Islet precursor cell (in vitro differentiated cells): ENCODE data around the gene TSPO.
"Not testable (repeated sequence)": the region's sequence is repeated elsewhere in the genome, so short reads cannot be mapped to it uniquely, and the experiment has no call there.

Source experiments
- DNase-seq: peaks from one replicate; pipeline ENCODE4 v3.0.0-alpha.2; 2018

TSPO gene

GRCh38 chr22:43131773-43132501, 19.4 kb upstream of the TSPO start:
- DNase-seq: no peak

GRCh38 chr22:43133401-43133800, 18.0 kb upstream of the TSPO start:
- no peak for DNase-seq

- DNase-seq: no peak
Observed at GRCh38 chr22:43134553-43134952, 16.8 kb upstream of the TSPO start.

GRCh38 chr22:43135565-43135964, 15.8 kb upstream of the TSPO start:
- no peak for DNase-seq

- DNase-seq: peak; percentile 81
Observed at GRCh38 chr22:43136255-43136654, 15.1 kb upstream of the TSPO start.

GRCh38 chr22:43136801-43137200, 14.6 kb upstream of the TSPO start:
- DNase-seq: no peak

GRCh38 chr22:43142880-43143562, 8.3 kb upstream of the TSPO start, which contains the start of gene MCAT:
MCAT (minus strand) TSS chr22:43143398; CDS start chr22:43143348, 50 bp downstream.
- DNase-seq: peak; percentile 88

- DNase-seq: no peak
Observed at GRCh38 chr22:43144949-43145348, 6.4 kb upstream of the TSPO start.

GRCh38 chr22:43145371-43145770, 6.0 kb upstream of the TSPO start:
- DNase-seq: not testable (repeated sequence)

- not testable (repeated sequence) for DNase-seq
Observed at GRCh38 chr22:43146332-43146731, 5.0 kb upstream of the TSPO start.

GRCh38 chr22:43147821-43148220, 3.5 kb upstream of the TSPO start:
- no peak for DNase-seq

DNA sequence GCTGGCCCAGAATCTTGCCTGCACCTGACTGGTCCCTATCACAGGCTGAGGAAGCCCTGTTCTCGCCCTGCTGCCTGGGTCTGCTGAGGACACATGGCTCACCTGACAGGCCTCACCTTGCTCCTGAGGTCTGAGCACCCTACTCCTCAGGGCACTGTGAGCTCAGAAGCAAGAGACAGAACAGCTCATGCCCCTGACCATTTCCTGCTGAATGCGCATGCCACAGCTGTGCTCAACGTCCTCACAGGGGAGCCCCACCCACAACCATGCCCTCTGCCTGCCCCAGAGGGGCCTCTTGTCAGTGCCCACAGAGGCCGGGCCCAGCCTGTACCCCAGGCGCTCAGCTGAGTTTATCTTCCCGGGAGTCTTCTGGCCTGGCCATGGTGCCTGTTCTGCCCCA, 2.8 kb upstream of the TSPO start:
- no peak for DNase-seq

GRCh38 chr22:43150731-43151206, 590 bp upstream of the TSPO start:
- no peak for DNase-seq

GRCh38 chr22:43152003-43152356, 621 bp downstream of the TSPO start:
- no peak for DNase-seq

DNA sequence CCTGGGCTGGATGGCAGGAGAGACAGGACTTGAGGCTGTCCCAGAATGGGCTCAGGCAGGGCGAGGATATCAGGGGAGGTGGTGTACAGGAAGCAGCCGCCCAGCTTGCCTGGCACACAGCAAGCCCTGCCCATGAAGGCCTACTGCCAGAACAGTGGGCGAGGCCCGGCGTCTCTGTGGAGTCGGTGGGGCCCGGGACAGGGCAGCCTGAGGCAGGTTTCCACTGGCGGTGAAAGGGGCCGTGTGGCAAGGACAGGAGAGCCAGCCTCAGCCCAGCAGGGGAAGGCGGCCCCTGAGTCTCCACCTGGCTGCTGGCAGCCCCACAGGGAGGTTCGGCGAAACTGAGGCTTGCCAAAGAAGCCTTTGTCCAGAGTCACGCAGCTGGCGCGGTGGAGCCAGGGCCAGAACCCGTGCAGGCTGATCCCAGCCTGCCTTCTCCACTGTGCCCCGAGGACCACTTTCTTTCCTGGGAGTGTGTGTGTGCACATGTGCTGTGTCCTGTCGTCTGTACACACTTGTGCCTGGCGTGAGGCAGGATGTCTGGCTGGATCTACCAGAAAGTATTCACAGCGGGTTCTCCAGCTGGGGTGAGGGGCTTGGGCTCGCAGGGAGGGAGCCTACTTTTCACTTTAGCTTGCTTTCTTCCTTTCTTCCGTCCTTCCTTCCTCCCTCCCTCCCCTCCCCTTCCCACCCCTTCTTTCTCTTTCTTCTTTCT, 1.2 kb downstream of the TSPO start:
- no peak for DNase-seq

- DNase-seq: no peak
Observed at GRCh38 chr22:43153899-43154298, 2.5 kb downstream of the TSPO start.

GRCh38 chr22:43154887-43155536, 3.7 kb downstream of the TSPO start:
- DNase-seq: no peak

GRCh38 chr22:43155789-43156188, 4.4 kb downstream of the TSPO start:
- no peak for DNase-seq

- no peak for DNase-seq
Observed at GRCh38 chr22:43156413-43156812, 5.1 kb downstream of the TSPO start.

DNA sequence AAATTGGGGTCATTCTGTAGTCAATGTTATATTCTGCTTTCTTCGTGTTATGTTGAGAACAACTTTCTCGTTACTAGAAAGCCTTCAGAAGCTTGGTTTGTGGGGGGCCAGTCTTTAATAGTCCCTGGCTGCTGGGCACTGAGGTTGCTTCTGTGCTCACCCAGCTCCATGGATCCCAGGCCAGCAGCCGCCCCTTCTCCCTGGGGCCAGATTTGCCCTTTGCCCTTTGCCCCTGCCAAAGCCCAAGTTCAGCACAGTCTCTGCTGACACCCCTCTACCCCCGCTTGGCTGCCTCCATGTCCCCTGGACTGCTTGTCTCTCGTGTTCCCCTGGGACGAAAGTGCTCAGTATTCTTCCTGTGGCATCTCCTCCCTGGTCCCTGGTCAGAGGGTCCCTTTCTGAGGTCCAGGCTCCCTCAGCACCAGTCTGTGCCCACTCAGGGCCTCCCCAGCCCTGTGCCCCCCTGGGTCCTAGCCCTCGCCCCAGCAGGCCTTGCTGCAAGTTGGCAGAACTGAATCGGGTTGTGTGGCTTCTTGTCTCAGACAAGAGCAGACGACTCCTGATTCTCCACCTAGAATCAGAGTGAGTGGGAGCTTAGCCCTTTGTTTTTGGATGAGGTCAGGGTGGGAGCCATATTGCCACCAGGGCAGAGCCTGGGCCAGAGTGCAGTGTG, 6.7 kb downstream of the TSPO start:
- no peak for DNase-seq

GRCh38 chr22:43158778-43159483, 7.6 kb downstream of the TSPO start:
- no peak for DNase-seq
